Measurements from ENCODE around the gene ZFP69.

Gene ZFP69

DNA sequence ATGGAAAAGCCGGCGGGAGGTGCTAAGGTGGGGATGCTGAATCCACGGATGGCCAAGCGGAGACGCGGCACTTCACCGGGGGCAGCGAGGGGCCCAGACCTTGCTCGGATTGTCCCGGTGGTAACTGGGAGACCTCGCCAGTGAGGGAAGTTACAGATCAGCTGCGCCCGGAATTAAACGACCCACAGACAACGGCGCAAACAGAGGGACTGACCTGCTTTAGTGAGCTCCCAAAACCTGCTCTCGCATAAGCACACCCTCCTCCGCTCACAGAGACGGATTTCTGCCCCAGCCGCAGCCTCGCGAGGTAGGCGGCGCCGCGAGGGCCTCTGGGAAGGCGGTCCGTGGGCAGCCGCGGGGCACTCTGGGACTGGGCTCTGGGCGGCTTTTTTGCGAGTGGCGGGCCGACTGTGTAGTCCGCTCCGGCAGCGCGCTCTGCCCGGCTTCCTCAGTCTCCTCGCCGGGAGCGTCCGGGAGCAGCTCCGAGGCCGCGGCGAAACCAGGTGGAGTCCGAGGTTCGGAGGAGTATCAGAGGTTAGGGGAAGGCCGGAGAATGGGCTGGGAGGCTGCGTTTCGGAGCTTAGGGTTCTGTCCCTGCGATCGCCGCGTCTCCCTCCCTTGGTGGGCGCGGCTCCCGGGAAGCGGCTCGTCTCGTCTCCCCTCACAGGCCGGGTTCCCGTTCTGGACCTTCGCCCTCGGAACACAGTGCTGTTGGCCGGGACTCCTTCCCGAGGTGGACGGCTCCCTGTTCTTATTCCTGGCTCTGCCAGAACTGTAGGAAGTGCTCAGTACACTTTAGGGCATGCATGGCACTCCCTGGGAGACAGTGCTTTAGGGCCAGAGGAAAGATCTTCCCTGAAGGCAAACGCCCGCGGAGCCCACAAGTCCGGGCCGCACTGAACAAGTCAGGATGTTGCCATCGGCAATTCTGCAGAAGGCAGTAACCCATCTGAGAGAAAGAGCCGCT lies 31.6 kb downstream of the ZFP69 start, which contains the start of gene EXO5:
TSS of gene EXO5 (plus strand) at position 393 of the 967 bp plus-strand sequence. CDS start 5,778 bp downstream, outside the sequence.
- DNase-seq = peak; percentile 51 to 92

DNA sequence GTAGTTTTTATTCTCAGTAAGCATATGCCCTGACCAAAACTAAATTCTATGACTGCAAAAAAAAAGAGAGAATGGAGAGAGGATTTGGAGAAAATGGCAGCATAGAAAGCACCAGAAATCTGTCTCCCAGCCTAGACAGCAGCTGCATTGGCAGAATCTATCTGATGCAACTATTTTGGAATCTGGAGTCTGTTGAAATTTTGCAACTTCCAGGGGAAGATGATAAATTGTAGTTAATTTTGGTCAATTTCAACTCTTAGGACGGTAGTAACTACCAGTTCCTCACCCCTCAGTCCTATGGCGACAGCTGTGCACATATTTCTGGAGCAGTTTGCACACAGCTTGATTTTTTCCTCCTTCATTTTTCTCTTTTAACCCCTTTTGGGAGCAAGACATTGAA lies 42.4 kb downstream of the ZFP69 start:
- DNase-seq = no peak

DNA sequence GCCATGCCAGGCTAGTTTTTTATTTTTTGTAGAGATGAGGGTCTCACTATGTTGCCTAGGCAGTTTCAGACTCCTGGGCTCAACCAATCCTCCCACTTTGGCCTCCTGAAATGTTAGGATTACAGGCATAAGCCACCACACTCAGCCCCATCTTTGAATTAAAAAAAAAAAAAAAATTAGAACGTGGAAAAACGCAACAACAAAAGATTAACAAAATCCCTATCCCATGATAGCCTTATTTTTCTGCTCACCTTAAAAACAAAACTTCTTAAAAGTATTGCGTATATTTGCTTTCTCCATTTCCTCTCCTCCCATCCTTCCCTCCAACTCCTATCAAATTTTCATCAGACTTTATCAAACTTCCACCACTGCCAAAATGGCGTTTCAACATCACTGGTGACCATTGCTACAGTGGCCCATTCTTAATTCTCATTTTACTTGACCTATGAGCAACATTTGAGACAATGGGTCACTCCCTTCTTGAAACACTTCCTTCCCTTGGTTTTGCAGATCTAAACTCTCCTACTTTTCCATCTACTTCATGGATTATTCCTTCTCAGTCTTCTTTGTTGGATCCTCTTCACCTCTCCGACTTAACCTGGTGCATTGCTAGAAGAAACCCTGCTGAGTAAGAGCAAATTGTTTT lies 53.8 kb downstream of the ZFP69 start:
- DNase-seq = peak in 1 of 2 experiments; percentile 35

DNA sequence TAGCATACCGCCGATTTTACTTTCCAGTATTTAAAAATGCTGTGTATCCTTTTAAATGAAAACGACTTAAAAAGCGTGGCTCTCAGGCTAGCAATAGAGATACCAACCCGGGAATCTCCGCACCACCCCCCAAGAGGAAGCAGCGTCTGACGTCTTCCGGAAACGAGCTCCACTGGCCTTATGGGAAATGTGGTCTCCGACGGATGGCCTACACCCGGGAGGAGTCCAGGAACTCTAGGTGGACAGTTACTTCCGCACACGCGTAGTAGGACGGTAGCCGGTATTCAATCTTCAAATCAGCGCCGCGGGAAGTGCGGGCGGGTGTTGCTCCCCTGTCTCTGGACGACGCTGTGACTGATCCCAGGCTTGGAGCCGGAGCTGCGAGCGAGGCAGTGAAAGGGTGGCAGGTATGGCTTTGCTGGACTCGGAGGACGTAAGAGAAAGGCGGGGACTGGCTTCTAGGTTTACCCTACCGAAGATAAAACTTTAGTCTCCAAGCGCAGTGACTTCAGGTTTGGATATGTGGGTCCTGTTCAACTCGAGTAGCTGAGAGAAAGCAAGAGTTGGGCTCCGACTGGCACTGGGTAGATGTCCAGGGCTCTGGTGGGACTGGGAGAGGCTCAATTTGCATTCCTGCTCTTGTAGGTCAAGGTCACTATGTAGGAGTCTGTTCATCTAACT lies 54.4 kb downstream of the ZFP69 start, which contains the start of gene ZNF684:
TSS of gene ZNF684 (plus strand) at position 257 of the 681 bp plus-strand sequence. CDS start 1,530 bp downstream, outside the sequence.
- peak; percentile 96 to 98 for DNase-seq

DNA sequence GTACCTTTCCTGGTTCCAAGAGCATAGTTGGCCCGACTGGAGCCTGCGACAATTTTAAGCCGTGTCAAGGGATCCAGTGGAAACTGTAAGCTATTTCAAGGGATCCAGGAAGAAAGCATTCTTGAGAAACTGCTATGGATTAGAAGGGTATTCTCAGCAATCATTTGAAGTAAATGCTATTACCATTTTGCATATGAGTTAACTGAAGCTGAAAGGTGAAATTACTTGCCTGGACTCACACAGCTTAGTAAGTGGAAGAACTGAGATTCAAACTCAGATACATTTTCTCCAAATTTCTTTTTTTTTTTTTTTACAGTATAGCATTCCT lies 54.9 kb downstream of the ZFP69 start:
- DNase-seq = no peak

DNA sequence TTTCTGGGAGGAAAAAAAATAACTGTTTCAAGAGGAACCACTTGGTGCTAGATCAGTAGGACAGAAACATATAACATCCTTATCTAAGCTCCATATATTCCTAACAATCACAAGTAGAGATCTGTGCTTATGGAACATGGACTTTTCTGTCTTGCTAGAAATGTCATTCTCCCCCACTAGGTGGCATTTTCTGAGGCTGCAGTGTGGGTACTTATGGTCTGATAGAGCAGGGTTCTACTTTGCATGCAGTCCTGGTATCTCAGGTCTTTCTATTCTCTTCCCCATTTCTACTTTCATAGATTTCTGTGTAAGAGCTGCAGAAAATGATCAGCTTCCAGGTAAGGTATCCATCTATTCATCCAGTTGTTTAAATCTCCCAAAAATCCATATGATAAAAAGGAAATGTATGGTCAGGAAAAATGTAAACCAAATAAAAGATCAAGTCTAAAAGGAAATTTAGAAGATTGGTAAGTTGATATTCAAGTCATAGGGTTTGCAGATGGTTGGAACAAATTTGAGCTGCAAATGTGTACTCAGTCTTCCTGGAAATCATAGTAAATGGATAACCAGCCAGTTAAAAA lies 55.8 kb downstream of the ZFP69 start:
- DNase-seq = peak; percentile 74 to 87

DNA sequence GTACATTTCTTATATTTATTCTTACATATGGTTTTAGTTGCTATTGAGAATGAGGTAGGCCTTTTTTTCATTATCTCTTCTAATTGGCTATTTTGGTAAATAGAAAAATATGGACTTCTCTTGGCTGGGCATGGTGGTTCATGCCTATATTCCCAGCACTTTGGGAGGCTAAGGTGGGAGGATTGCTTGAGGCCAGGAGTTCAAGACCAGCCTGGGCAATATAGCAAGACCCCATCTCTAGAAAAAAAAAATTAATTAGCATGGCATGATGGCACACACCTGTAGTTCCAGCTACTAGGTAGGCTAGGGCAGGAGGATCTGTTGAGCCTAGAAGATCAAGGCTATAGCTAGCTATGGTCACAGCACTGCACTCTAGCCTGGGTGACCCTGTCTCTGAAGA lies 57.5 kb downstream of the ZFP69 start:
- no peak for DNase-seq

DNA sequence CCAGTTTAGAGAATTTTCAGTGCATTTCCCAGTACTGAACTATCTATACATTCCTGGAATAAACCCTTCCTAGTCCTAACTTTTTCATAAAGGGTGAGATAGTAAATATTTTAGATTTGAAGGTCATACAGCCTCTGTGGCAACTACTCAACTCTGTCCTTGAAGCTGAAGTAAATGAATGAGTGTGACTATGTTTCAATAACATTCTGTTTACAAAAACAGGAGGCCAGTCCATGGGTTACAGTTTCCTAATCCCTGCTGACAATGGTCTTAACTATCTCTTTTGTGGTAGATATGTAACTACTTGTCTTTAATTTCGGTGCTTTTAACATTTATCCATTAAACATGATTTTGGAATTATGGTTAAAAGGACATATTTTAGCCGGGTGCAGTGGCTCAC lies 58.6 kb downstream of the ZFP69 start:
- DNase-seq = no peak

DNA sequence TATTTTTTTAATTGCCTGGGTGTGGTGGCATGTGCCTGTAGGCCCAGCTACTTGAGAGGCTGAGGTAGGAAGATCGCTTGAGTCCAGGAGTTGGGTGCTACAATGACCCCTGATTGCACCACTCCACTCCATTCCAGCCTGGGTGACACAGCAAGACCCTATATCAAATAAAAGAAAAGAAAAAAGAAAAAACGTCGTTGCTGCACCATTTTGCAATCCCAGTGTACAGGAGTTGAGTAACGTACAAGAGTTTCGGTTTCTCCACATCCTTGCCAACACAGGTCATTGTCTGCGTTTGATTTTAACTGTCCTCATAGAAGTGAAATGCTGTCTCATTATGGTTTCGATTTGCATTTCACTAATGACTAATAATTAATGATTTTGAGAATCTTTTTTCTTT lies 62.2 kb downstream of the ZFP69 start:
- DNase-seq = no peak

Measured in NCI-H526 (cell line).